Kasumi-1 (cell line): ENCODE measurements around the gene TMEM135.
"Not testable (repeated sequence)": the region's sequence is repeated elsewhere in the genome, so short reads cannot be mapped to it uniquely, and the experiment has no call there.

Experiments
- DNase-seq, 2 experiments: peaks; one replicate each; lab custom pipeline; 2025; lab: John Stamatoyannopoulos, UW

The TMEM135 gene

GRCh38 chr11:87141980-87142514 lies 104.3 kb downstream of the TMEM135 start:
- DNase-seq: no peak

- DNase-seq: no peak
Observed at GRCh38 chr11:87142594-87142993, 104.9 kb downstream of the TMEM135 start.

DNA sequence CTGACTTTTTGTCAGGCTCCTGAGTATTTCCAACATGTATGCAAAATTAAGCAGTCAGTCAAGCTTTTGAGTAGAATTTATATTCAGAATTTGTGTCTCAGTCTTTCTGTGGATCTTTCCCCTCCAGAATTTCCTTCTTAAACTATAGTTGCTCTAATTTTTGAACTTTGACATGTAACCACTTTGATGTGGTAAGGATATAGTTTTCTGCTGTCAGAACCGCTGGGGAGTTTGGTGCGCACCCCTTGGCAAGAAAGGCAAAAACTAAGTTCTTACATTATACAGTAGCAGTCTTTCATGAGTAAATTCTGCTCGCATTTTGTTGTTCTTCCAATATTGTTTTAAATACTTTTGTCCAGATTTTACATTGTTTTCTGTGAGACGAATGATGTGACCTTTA lies 105.9 kb downstream of the TMEM135 start:
- DNase-seq: no peak

DNA sequence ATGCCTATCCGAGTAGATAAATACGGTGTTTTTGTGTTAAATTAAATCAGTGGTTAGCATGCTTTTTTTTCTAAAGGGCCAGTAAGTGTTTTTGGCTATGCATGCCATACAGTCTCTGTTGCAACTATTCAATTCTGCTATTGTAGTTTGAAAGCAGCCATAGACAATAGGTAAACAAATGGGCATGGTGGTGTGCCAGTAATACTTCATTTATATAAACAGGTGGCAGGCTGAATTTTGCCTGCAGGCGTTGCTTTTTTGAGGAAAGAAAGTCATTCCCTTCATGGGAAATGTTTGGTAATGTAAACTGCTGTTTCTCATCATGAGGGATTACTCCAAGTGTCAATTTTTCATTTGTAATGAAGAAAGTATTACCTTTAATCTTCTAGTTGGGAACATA lies 106.5 kb downstream of the TMEM135 start:
- DNase-seq: no peak

DNA sequence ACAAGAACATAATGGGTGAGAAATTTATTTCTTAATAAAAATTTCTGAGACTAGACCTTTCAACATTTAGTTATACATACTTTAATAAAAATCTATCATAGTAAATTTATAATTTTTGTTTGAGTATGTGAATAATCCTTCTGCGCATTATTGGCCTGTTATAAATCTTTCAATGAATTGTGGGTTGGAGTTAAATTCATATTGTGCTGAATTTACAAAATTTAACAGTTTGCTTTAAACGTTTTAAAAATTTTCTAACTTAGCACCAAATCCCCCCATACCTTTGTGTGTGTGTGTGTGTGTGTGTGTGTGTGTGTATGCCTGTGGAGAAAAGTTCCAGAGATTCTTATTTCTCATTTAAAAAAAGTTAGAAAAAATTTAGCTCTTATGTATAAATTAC lies 111.0 kb downstream of the TMEM135 start:
- no peak for DNase-seq

DNA sequence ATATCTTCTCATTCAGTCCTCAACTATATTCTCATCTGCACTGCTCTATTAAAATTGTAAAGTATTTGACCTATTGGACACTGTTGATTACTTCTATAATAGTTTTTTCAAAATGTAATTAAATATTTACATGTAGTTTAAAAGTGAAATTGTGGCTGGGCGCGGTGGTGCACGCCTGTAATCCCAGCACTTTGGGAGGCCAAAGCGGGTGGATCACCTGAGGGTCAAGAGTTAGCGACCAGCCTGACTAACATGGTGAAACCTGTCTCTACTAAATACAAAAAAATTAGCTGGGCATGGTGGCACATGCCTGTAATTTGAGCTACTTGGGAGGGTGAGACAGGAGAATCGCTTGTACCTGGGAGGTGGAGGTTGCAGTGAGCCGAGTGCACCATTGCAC lies 112.0 kb downstream of the TMEM135 start:
- not testable (repeated sequence) for DNase-seq

GRCh38 chr11:87150936-87151335 lies 113.2 kb downstream of the TMEM135 start:
- no peak for DNase-seq

GRCh38 chr11:87154246-87154645 lies 116.5 kb downstream of the TMEM135 start:
- DNase-seq: no peak

- DNase-seq: no peak
Observed at GRCh38 chr11:87156970-87157369, 119.2 kb downstream of the TMEM135 start.

DNA sequence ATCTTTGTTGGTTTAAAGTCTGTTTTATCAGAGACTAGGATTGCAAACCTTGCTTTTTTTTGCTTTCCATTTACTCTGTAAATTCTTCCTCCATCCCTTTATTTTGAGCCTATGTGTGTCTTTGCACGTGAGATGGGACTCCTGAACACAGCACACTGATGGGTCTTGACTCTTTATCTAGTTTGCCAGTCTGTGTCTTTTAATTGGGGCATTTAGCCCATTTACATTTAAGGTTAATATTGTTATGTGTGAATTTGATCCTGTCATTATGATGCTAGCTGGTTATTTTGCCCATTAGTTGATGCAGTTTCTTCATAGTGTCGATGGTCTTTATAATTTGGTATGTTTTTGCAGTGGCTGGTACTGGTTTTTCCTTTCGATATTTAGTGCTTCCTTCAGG lies 131.3 kb downstream of the TMEM135 start:
- not testable (repeated sequence) for DNase-seq

DNA sequence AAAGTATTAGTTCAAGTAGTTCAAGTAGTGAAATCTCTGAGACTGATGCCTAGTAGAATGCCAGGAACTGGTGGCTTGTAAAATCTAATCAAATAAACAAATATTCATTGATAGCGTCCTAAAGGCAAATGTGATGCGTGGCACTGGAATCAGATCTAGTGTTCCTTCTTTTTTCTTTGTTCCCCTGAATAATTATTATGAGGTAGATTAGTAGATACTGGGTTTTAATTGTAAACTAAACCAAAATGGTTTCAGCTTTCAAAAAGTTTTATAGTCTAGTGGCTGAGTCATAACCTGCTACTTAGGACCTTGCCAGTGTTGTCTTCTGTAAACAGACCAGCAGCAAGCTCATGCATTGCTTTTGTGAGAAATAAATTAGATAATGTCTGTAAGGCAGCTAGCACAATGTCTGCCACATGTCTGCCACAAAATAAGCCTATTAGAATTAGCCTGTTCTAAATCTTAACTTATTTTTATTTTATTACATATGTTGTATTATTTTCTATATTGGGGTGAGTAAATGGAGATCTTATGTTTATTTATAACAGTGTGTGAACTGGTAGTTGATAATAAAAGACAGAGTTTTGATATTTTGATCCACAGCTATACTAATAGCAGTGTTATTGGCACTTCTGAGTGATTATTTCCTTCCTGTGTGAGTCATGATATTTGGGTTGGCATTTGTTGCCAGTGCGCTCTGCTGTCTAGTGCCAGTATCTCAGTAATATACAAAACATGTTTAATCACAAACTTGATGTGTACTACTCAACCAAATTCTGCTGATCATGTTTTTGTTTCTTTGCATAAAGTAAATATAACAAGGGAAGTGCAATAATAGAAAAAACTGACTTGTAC lies 135.7 kb downstream of the TMEM135 start:
- peak in 1 of 2 experiments; percentile 8 for DNase-seq

GRCh38 chr11:87174870-87175269 lies 137.1 kb downstream of the TMEM135 start:
- no peak for DNase-seq

DNA sequence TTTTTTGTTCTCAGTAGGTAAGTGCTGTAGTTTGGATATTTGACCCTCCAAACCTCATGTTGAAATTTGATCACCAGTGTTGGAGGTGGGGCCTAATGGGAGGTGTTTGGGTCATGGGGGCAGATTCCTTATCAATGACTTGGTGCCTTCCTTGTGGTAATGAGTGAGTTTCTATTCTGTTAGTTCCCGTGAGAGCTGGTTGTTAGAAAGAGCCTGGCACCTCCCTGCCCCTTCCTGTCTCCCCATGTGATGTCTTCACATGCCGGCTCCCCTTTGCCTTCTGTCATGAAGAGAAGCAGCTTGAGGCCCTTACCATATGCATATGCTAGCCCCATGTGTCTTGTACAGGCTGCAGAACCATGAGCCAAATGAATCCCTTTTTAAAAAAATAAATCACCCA lies 138.3 kb downstream of the TMEM135 start:
- no peak for DNase-seq

GRCh38 chr11:87179621-87180020 lies 141.9 kb downstream of the TMEM135 start:
- DNase-seq: no peak

DNA sequence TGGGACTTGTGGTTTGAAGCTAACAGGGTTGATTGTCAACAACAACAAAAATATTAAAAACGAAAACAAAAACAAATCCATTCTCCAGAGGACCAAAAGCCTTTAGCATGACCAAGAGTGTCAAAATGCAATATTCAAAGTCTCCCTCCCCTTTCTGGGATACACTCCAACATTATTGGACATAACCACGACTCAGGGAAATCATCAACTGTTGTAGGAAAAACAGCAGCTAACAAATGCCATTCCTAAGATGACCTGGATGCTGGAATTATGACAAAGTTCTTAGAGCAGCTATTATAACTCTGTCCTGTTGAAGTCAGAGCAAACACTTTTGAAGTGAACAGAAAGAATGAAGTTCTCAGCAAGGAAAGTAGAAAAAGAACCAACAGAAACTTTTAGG lies 143.0 kb downstream of the TMEM135 start:
- DNase-seq: no peak

DNA sequence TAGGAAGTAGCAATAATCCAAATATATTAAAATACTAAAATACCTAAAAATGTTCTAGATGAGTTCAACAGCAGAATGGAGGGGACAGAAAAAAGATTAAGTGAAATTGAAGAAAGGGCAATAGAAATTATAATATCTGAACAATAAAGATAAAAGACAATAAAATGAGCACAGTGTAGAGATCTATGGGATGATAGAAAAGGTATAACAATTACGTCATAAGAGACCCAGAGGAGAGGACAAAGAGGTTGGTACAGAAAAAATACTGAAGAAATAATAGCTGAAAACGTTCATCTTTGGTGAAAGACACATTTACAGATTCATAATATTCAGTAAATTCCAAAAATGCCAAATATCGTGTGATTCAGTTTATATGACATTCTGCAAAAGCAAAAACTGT lies 143.4 kb downstream of the TMEM135 start:
- DNase-seq: no peak

DNA sequence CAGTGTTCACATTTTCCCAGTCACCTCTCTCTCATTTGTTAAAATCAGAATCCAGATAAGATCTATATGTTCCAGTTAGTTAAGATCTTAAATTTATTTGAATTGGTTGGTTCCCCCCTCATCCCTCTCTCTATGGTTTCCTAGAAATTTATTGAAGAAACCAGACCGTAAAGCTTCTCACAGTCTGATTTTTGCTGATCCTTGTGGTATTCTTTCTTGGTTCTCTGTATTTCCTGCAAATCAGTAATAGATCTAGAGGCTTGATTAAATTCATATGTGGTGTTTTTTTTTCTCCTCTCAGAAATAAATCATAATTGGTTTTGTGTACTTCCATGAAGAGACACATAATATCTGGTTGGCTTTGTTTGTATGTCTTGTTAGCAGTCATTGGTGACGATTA lies 147.5 kb downstream of the TMEM135 start:
- DNase-seq: no peak

- DNase-seq: no peak
Observed at GRCh38 chr11:87187076-87187475, 149.3 kb downstream of the TMEM135 start.

GRCh38 chr11:87187930-87188329 lies 150.2 kb downstream of the TMEM135 start:
- DNase-seq: no peak

- DNase-seq: not testable (repeated sequence)
Observed at GRCh38 chr11:87188396-87188795, 150.7 kb downstream of the TMEM135 start.

GRCh38 chr11:87188921-87189320 lies 151.2 kb downstream of the TMEM135 start:
- DNase-seq: not testable (repeated sequence)

DNA sequence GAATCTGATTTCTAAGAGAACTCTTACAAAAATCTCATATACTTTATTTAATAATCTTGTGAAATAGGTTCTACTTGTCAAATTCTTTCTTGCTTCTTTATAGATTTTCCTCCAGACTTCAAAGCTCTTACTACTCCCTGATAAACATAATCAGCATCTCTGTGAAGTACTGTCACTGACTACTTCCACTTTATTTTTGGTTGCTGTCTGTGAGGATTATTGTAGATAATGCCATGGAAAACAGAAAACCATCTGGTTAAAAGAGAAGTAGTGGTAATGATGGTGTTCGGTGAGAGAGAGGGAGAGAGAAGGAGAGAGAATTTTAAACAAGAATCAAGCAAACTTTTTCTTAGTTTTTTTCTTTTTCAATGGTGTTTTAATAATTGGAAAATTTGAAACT lies 152.3 kb downstream of the TMEM135 start:
- no peak for DNase-seq

DNA sequence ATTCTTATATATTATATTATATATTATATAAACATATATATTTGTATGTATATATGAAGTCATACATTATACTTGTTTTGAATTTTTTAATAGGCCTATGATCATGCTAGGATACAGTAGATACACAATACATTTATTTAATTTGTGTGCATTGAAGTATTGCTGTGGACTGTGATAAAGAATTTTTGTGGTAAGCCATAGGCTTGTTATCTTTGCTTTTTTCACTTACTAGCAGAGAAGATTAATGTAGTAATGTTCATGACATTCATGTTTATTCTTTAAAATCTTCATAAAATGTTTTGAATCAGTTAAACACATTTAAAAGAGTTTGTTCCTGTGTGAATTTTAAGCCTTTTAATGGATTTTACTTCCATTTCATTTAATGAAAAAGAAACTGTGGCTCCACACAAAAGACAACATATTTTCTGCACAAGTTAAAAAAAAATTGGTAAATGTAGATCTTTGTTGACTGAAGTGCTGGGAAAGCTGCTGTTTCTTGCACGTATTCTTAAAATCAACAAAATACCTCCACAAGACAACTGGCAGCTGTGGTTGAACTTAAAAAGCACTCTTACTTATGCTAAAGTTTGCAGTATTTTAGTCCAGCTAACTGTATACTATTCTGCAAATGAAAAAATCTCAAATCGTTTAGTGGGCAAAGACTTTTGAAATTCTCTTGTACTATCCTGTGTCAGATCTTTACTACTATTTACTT lies 156.2 kb downstream of the TMEM135 start:
- no peak for DNase-seq
